PC-3 (cell line): Measurements from ENCODE around the gene OR2T29.

Source experiments
- CTCF ChIP-seq: fragments of 300-600 bp; sonication (generic); conservative IDR thresholded peaks from 2 replicates; pipeline ENCODE4 v1.5.1; 2017; ENCODE audit warnings: antibody characterized with exemption, low read depth, mild to moderate bottlenecking, low read length
- EZH2 ChIP-seq: fragments of 300-600 bp; sonication (generic); IDR thresholded peaks from one replicate; pipeline ENCODE4 v1.6.1; 2017; ENCODE audit warnings: antibody characterized with exemption, mild to moderate bottlenecking, low read length; ENCODE audit not compliant: unreplicated experiment

DNA sequence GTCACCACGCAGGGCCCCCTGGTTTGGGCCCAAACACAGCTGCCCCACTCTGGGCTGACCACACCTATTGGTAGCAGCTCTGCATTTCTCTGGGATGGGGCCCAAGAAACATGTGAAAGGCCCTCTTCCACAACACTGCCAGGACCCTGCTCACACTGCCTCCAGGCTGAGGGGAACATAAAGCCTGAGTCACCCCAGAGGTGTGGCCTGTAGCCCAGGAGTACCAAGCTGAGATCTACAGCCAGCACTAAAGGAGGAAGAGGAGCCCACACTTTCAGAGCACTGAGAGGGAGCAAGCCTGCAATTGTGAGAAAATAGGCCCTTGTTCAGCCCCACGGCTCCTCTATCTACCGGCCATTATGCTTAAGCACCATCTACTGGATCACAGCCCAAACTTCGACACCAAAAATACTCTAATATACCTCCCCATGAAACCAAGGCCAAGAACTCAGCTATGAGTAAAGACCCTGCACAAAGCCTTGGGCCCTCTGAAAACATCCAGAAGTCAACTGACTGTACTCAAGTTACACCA is 49.4 kb upstream of the OR2T29 start:
- TF ChIP-seq CTCF (no peak), EZH2 (no peak)
